HEK293 (cell line): ENCODE data around the gene TMEM143.

ENCODE experiments used
- GLI4 ChIP-seq: fragments of 450-650 bp; formaldehyde crosslinking; IDR thresholded peaks from 2 replicates; pipeline ENCODE4 v1.5.1; 2016; ENCODE audit warnings: missing biosample characterization, missing genetic modification characterization
- PRDM1 ChIP-seq: fragments of 450-650 bp; formaldehyde crosslinking; IDR thresholded peaks from 2 replicates; pipeline ENCODE4; 2016; ENCODE audit warnings: missing biosample characterization, missing genetic modification characterization
- YY1 ChIP-seq: fragments of 450-650 bp; formaldehyde crosslinking; IDR thresholded peaks from 2 replicates; pipeline ENCODE4 v1.5.1; 2018; ENCODE audit warnings: missing biosample characterization, missing genetic modification characterization
- ZNF530 ChIP-seq: fragments of 450-650 bp; formaldehyde crosslinking; IDR thresholded peaks from 2 replicates; pipeline ENCODE4 v1.5.1; 2016; ENCODE audit warnings: low read depth, missing biosample characterization, missing genetic modification characterization
- ZNF664 ChIP-seq: fragments of 450-650 bp; formaldehyde crosslinking; IDR thresholded peaks from 2 replicates; pipeline ENCODE4 v1.5.1; 2016; ENCODE audit warnings: missing biosample characterization, missing genetic modification characterization
- ZNF670 ChIP-seq: fragments of 450-650 bp; formaldehyde crosslinking; IDR thresholded peaks from 2 replicates; pipeline ENCODE4 v1.5.1; 2016; ENCODE audit warnings: missing biosample characterization, missing genetic modification characterization, low read depth
- TF ChIP-seq, protein P1 (sequence below): fragments of 450-650 bp; formaldehyde crosslinking; IDR thresholded peaks from 2 replicates; pipeline ENCODE4 v1.5.1; 2016; ENCODE audit warnings: missing biosample characterization, missing genetic modification characterization
- TF ChIP-seq, protein P2 (sequence below): fragments of 450-650 bp; formaldehyde crosslinking; IDR thresholded peaks from 2 replicates; pipeline ENCODE4 v1.5.1; 2016; ENCODE audit warnings: missing biosample characterization, missing genetic modification characterization
- TF ChIP-seq, protein P3 (sequence below): fragments of 450-650 bp; formaldehyde crosslinking; IDR thresholded peaks from 2 replicates; pipeline ENCODE4 v1.5.1; 2016; ENCODE audit warnings: missing biosample characterization, missing genetic modification characterization, borderline replicate concordance
- TF ChIP-seq, protein P4 (sequence below): fragments of 450-650 bp; formaldehyde crosslinking; IDR thresholded peaks from 2 replicates; pipeline ENCODE4 v1.5.1; 2016; ENCODE audit warnings: missing biosample characterization, missing genetic modification characterization

DNA sequence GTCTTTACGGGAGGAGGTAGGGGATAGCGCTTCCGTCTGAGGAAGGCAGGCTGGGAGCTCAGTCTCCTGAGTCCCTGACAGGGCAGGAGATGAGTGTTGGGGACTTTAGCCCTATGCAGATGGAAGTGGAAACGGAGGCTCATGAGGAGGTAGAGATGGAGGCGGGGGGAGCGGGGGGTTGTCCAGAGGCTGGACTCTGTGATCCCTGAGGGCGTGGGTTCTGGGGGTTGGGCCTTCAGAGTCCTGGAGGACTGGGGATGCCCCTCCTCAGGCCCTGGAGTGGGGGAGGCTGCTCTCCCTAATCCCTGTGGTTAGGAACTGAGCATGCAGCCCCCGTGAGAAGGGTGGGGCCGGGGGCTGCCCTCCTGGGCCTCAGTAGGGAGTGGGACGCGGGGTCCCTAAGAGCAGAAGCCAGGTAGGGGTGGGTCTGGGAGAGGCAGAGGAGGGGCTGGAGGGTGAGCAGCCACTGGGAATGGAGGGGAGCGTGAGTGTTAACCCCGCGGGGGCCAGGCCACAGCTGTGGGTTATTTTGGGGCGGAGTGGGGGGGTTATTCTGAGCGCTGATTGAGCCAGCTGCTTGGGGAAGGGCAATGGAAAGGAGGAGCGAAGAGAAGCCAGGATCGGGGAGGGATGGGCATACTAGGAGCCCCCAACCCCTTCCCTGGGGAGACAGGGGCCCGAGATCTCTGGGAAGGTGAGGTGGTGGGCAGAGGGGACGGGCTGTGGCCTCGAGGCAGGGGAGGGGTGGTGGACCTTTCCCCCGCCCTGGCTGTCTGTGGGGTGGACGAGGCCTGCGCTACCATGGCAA lies 32.5 kb upstream of the TMEM143 start:
- TF ChIP-seq GLI4 (tag by site-specific recombination), result no peak
- no peak for TF ChIP-seq ZNF670 (tag by site-specific recombination)
- TF ChIP-seq ZNF664 (tag by site-specific recombination), result no peak
- TF ChIP-seq, protein P1, sequence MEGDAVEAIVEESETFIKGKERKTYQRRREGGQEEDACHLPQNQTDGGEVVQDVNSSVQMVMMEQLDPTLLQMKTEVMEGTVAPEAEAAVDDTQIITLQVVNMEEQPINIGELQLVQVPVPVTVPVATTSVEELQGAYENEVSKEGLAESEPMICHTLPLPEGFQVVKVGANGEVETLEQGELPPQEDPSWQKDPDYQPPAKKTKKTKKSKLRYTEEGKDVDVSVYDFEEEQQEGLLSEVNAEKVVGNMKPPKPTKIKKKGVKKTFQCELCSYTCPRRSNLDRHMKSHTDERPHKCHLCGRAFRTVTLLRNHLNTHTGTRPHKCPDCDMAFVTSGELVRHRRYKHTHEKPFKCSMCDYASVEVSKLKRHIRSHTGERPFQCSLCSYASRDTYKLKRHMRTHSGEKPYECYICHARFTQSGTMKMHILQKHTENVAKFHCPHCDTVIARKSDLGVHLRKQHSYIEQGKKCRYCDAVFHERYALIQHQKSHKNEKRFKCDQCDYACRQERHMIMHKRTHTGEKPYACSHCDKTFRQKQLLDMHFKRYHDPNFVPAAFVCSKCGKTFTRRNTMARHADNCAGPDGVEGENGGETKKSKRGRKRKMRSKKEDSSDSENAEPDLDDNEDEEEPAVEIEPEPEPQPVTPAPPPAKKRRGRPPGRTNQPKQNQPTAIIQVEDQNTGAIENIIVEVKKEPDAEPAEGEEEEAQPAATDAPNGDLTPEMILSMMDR, result no peak
- TF ChIP-seq, protein P2, sequence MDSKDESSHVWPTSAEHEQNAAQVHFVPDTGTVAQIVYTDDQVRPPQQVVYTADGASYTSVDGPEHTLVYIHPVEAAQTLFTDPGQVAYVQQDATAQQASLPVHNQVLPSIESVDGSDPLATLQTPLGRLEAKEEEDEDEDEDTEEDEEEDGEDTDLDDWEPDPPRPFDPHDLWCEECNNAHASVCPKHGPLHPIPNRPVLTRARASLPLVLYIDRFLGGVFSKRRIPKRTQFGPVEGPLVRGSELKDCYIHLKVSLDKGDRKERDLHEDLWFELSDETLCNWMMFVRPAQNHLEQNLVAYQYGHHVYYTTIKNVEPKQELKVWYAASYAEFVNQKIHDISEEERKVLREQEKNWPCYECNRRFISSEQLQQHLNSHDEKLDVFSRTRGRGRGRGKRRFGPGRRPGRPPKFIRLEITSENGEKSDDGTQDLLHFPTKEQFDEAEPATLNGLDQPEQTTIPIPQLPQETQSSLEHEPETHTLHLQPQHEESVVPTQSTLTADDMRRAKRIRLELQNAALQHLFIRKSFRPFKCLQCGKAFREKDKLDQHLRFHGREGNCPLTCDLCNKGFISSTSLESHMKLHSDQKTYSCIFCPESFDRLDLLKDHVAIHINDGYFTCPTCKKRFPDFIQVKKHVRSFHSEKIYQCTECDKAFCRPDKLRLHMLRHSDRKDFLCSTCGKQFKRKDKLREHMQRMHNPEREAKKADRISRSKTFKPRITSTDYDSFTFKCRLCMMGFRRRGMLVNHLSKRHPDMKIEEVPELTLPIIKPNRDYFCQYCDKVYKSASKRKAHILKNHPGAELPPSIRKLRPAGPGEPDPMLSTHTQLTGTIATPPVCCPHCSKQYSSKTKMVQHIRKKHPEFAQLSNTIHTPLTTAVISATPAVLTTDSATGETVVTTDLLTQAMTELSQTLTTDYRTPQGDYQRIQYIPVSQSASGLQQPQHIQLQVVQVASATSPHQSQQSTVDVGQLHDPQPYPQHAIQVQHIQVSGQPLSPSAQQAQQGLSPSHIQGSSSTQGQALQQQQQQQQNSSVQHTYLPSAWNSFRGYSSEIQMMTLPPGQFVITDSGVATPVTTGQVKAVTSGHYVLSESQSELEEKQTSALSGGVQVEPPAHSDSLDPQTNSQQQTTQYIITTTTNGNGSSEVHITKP, result no peak
- TF ChIP-seq PRDM1, result no peak
- TF ChIP-seq, protein P3, sequence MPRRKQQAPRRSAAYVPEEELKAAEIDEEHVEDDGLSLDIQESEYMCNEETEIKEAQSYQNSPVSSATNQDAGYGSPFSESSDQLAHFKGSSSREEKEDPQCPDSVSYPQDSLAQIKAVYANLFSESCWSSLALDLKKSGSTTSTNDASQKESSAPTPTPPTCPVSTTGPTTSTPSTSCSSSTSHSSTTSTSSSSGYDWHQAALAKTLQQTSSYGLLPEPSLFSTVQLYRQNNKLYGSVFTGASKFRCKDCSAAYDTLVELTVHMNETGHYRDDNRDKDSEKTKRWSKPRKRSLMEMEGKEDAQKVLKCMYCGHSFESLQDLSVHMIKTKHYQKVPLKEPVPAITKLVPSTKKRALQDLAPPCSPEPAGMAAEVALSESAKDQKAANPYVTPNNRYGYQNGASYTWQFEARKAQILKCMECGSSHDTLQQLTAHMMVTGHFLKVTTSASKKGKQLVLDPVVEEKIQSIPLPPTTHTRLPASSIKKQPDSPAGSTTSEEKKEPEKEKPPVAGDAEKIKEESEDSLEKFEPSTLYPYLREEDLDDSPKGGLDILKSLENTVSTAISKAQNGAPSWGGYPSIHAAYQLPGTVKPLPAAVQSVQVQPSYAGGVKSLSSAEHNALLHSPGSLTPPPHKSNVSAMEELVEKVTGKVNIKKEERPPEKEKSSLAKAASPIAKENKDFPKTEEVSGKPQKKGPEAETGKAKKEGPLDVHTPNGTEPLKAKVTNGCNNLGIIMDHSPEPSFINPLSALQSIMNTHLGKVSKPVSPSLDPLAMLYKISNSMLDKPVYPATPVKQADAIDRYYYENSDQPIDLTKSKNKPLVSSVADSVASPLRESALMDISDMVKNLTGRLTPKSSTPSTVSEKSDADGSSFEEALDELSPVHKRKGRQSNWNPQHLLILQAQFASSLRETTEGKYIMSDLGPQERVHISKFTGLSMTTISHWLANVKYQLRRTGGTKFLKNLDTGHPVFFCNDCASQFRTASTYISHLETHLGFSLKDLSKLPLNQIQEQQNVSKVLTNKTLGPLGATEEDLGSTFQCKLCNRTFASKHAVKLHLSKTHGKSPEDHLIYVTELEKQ (tag by site-specific recombination), result no peak
- no peak for TF ChIP-seq ZNF530
- TF ChIP-seq YY1 (tag by site-specific recombination), result no peak
- TF ChIP-seq, protein P4, sequence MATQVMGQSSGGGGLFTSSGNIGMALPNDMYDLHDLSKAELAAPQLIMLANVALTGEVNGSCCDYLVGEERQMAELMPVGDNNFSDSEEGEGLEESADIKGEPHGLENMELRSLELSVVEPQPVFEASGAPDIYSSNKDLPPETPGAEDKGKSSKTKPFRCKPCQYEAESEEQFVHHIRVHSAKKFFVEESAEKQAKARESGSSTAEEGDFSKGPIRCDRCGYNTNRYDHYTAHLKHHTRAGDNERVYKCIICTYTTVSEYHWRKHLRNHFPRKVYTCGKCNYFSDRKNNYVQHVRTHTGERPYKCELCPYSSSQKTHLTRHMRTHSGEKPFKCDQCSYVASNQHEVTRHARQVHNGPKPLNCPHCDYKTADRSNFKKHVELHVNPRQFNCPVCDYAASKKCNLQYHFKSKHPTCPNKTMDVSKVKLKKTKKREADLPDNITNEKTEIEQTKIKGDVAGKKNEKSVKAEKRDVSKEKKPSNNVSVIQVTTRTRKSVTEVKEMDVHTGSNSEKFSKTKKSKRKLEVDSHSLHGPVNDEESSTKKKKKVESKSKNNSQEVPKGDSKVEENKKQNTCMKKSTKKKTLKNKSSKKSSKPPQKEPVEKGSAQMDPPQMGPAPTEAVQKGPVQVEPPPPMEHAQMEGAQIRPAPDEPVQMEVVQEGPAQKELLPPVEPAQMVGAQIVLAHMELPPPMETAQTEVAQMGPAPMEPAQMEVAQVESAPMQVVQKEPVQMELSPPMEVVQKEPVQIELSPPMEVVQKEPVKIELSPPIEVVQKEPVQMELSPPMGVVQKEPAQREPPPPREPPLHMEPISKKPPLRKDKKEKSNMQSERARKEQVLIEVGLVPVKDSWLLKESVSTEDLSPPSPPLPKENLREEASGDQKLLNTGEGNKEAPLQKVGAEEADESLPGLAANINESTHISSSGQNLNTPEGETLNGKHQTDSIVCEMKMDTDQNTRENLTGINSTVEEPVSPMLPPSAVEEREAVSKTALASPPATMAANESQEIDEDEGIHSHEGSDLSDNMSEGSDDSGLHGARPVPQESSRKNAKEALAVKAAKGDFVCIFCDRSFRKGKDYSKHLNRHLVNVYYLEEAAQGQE (tag by site-specific recombination), result no peak
